K562 (cell line): Measurements from ENCODE around the gene CEP120. TPM values are rescaled to one million over a fixed set of nuclear protein-coding genes. Genes with fewer than 3 reads are reported as not detected.

Experiments used
- ATAC-seq: fragments of 200-7000 bp; cut with Tn5 transposase; 3 replicates; pipeline ENCODE4 v1.9.1; 2020; ENCODE audit warnings: moderate library complexity
- BruUV-seq: library from RNA; stranded (reverse); fragments of 400-500 nt; replicated peaks from 2 replicates; lab custom pipeline; 2021; lab: Mats Ljungman, UMichigan
- CTCF ChIA-PET: fragments of 300-600 bp; formaldehyde crosslinking; extraction: SDS; loops from one replicate; lab custom pipeline; 2021; ENCODE audit warnings: low intra/inter-chr PET ratio; lab: Yijun Ruan, JAX
- POLR2A ChIA-PET: fragments of 300-600, 350-650 bp; sonication (Branson Sonifier 250); formaldehyde crosslinking; extraction: SDS; loops from one replicate; lab custom pipeline; 2021; ENCODE audit warnings: antibody characterized with exemption, inconsistent platforms; lab: Yijun Ruan, JAX
- DNase-seq, 4 experiments: peaks; one replicate each; pipeline versions ENCODE4 v3.0.0 to v3.0.0-alpha.2; 2011 to 2018; ENCODE audit warnings: low spot score in 3 of 4, mixed read lengths in 3 of 4; ENCODE audit errors: extremely low read depth in 1 of 4
- FAIRE-seq: peaks from 2 replicates; lab custom pipeline; 2011; peaks lifted over from hg19 to GRCh38; lab: Jason Lieb, UNC
- H2AFZ ChIP-seq: 2 replicates; pipeline ENCODE4 v1.6.0; 2011; ENCODE audit warnings: low read depth, low read length, control low read depth, inconsistent platforms
- H3K27ac ChIP-seq: fragments of 200-600 bp; 3 replicates; pipeline ENCODE4 v1.8.0; 2011; ENCODE audit warnings: low read depth, mild to moderate bottlenecking, control low read depth, inconsistent platforms, low read length, moderate library complexity, mixed read lengths; ENCODE audit errors: extremely low read depth
- H3K27me3 ChIP-seq, 2 experiments: fragments of 300-600 bp in 1 of 2; 2 replicates in 1 of 2; 3 replicates in 1 of 2; pipeline versions ENCODE4 v1.6.0 to v1.8.0; 2011; ENCODE audit warnings: inconsistent platforms in 2 of 2, low read length in 2 of 2, mild to moderate bottlenecking in 1 of 2, mixed read lengths in 1 of 2, moderate library complexity in 1 of 2; ENCODE audit not compliant: control insufficient read depth in 2 of 2, insufficient read depth in 2 of 2
- H3K36me3 ChIP-seq: fragments of 300-600 bp; 3 replicates; pipeline ENCODE4 v1.8.0; 2011; ENCODE audit warnings: mild to moderate bottlenecking, low read length, inconsistent platforms; ENCODE audit not compliant: control insufficient read depth, insufficient read depth
- H3K4me1 ChIP-seq, 2 experiments: fragments of 200-600 bp in 1 of 2; replicated peaks in 1 of 2; 2 replicates in 1 of 2; 3 replicates in 1 of 2; pipeline versions ENCODE4 v1.5.1 to v1.8.0; 2011; ENCODE audit warnings: inconsistent platforms in 2 of 2, low read length in 2 of 2, mild to moderate bottlenecking in 1 of 2, mixed read lengths in 1 of 2, moderate library complexity in 1 of 2; ENCODE audit not compliant: control insufficient read depth in 2 of 2, insufficient read depth in 2 of 2
- H3K4me2 ChIP-seq: 2 replicates; pipeline ENCODE4 v1.6.1; 2011; ENCODE audit warnings: low read length, control low read depth, inconsistent platforms, mixed read lengths; ENCODE audit not compliant: insufficient read depth
- H3K4me3 ChIP-seq: fragments of 200-600 bp; sonication (generic), shearing (Covaris generic); 2 replicates; pipeline ENCODE4 v1.5.1; 2016; ENCODE audit warnings: control low read depth, inconsistent platforms
- H3K79me2 ChIP-seq: fragments of 200-600 bp; 3 replicates; pipeline ENCODE4 v1.8.0; 2011; ENCODE audit warnings: low read length, inconsistent platforms; ENCODE audit not compliant: control insufficient read depth, insufficient read depth
- H3K9ac ChIP-seq, 2 experiments: 2 replicates each; pipeline versions ENCODE4 v1.6.0 to v1.6.1; 2011; ENCODE audit warnings: low read depth in 2 of 2, low read length in 2 of 2, control low read depth in 1 of 2, inconsistent platforms in 1 of 2, mild to moderate bottlenecking in 1 of 2, mixed read lengths in 1 of 2; ENCODE audit not compliant: insufficient read depth in 1 of 2
- H3K9me1 ChIP-seq: one replicate; pipeline ENCODE4 v1.6.0; 2011; ENCODE audit warnings: inconsistent platforms, mild to moderate bottlenecking, low read length, moderate library complexity; ENCODE audit not compliant: control insufficient read depth, insufficient read depth
- H3K9me3 ChIP-seq: replicated peaks from 2 replicates; pipeline ENCODE4 v1.5.1; 2011; ENCODE audit warnings: low read depth, low read length, inconsistent platforms; ENCODE audit not compliant: control insufficient read depth, insufficient read depth
- H4K20me1 ChIP-seq: replicated peaks from 2 replicates; pipeline ENCODE4 v1.6.1; 2011; ENCODE audit warnings: low read length, inconsistent platforms, mixed read lengths; ENCODE audit not compliant: control insufficient read depth, insufficient read depth
- ESRRB ChIP-seq: fragments of 250-450 bp; sonication (Bioruptor Pico); IDR thresholded peaks from 2 replicates; pipeline ENCODE4 v1.5.0; 2020; ENCODE audit warnings: mild to moderate bottlenecking, moderate library complexity, borderline replicate concordance
- EWSR1 ChIP-seq: fragments of 450-650 bp; IDR thresholded peaks from 2 replicates; pipeline ENCODE4 v1.6.1; 2018; ENCODE audit warnings: borderline replicate concordance, mild to moderate bottlenecking, low read depth, moderate library complexity; ENCODE audit not compliant: partially characterized antibody
- EZH2 ChIP-seq: IDR thresholded peaks from 2 replicates; pipeline ENCODE4 v1.6.1; 2012; ENCODE audit warnings: low read depth, mild to moderate bottlenecking, inconsistent platforms, low read length, borderline replicate concordance
- JUNB ChIP-seq: fragments of 450-650 bp; formaldehyde crosslinking; conservative IDR thresholded peaks from 2 replicates; pipeline ENCODE4 v1.4.0; 2020; ENCODE audit warnings: mild to moderate bottlenecking
- KAT8 ChIP-seq: fragments of 450-650 bp; IDR thresholded peaks from 2 replicates; pipeline ENCODE4 v1.6.1; 2016; ENCODE audit warnings: low read depth, mild to moderate bottlenecking
- LEF1 ChIP-seq: fragments of 450-650 bp; IDR thresholded peaks from 2 replicates; pipeline ENCODE4 v1.6.1; 2016; ENCODE audit warnings: mild to moderate bottlenecking
- MECOM ChIP-seq: fragments of 250-450 bp; sonication (Bioruptor Pico); IDR thresholded peaks from 2 replicates; pipeline ENCODE4 v1.8.0; 2022; ENCODE audit warnings: inconsistent platforms
- MYBL2 ChIP-seq, 2 experiments: fragments of 450-650 bp in 1 of 2; sonication (generic) in 1 of 2; formaldehyde crosslinking in 1 of 2; IDR thresholded peaks; 2 replicates each; pipeline versions ENCODE4 v1.6.1 to v1.8.1; 2017 to 2022; ENCODE audit warnings: borderline replicate concordance in 1 of 2, inconsistent platforms in 1 of 2, low read depth in 1 of 2, mild to moderate bottlenecking in 1 of 2, missing genetic modification reagents in 1 of 2, moderate library complexity in 1 of 2
- ZNF384 ChIP-seq: IDR thresholded peaks from 2 replicates; pipeline ENCODE4 v1.6.1; 2012; ENCODE audit warnings: low read depth, low read length, improper control_type of control experiment
- WGBS: fragments of 100-300 bp; shearing (Covaris generic); methylation state at CpG from one replicate; pipeline ENCODE4 v1.1.6; 2016; ENCODE audit warnings: low coverage, mixed read lengths; ENCODE audit not compliant: insufficient coverage; ENCODE audit errors: missing lambda C conversion rate; 5-methylcytosine and 5-hydroxymethylcytosine counted together
- in situ Hi-C: fragments of 300-500 bp; cut with MboI; formaldehyde crosslinking; loops from 4 replicates; pipeline ENCODE4 v1.15.0; 2018; ENCODE audit warnings: inconsistent platforms, mixed read lengths
- intact Hi-C: fragments of 100-400 bp; cut with micrococcal nuclease; formaldehyde crosslinking; loops from 2 replicates; pipeline ENCODE4 v1.14.2; 2022
- polyA plus RNA-seq, 8 experiments: library from polyadenylated mRNA; depleted of rRNA in 4 of 8; stranded (reverse) in 5 of 8; unstranded in 3 of 8; fragments of >200 nt; fragmentation: Nextera tagmentation in 2 of 8; fragmentation: Illumina TruSeq in 1 of 8; extraction: Ambion mirVana in 2 of 8; extraction: Trizol in 1 of 8; gene quantifications; 2 replicates each; pipeline versions ENCODE4 v1.2.1 to v1.2.3, GENCODE V29; 2011 to 2014; ENCODE audit warnings: inconsistent platforms in 1 of 8, missing spikeins in 1 of 8
- total RNA-seq, 7 experiments: library from RNA; depleted of rRNA in 6 of 7; stranded (reverse); fragments of >200 nt in 6 of 7; fragmentation: Illumina TruSeq in 2 of 7; extraction: Trizol in 2 of 7; gene quantifications; 2 replicates each; pipeline versions ENCODE4 v1.2.1 to v1.2.3, GENCODE V29; 2011 to 2021; ENCODE audit warnings: low replicate concordance in 1 of 7
- TF ChIP-seq, protein P1 (sequence below): fragments of 450-650 bp; IDR thresholded peaks from 2 replicates; pipeline ENCODE4 v1.6.1; 2017; ENCODE audit warnings: antibody characterized with exemption, mild to moderate bottlenecking
- TF ChIP-seq, protein P2 (sequence below): fragments of 450-650 bp; IDR thresholded peaks from 2 replicates; pipeline ENCODE4 v1.6.1; 2016; ENCODE audit warnings: mild to moderate bottlenecking
- TF ChIP-seq, protein P3 (sequence below): fragments of 450-650 bp; IDR thresholded peaks from 2 replicates; pipeline ENCODE4 v1.6.1; 2018; ENCODE audit warnings: mild to moderate bottlenecking, low read depth; ENCODE audit not compliant: partially characterized antibody

CEP120 gene
- total and polyA plus RNA-seq, 9 of the 15 experiments (the other 6 are each of a cell fraction or from before 2014, with no cell fraction given), result 3.3 to 24.9 (median 14.4) TPM

DNA sequence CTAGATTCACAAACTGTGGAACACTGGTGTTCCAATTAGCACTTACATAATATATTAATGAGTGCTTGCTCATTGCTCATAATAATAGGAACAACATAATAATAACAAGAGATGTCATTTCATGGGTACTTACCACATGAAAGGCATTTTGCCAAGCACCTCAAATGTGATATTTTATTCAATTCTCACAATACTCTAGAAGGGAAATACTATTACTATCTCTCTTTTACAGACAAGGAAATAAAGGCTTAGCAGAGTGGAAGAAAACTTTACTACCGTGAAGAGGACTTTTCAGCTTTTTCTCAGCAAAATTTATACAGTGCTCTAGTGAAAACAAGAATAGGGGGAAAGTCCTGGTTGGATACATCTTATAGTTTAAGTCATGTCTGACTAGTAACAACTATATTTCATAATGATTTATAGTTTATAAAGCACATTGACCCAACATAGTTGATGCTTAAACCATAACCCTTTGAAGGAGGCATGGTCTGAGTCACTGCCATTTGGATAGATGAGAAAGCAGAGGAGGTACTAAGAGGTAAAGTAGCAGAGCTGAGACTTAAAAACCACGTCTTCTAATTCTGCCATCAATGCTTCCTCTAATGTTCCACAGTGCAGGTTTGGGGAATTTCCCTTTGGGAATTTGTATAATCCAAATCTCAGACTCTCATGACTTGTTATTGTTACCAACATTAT is 124.7 kb downstream of the CEP120 start:
- FAIRE-seq (no peak), DNase-seq (no peak), ATAC-seq (no peak)
- in situ Hi-C loops, result no loop called here
- Histone ChIP-seq H3K9ac (no peak overlapping the region), H3K4me2 (no peak overlapping the region), H3K9me3 (no peaks in the 10 kb centered on the region), H3K27ac (no peak overlapping the region), H3K27me3 (peaks cover 3% of the 10 kb centered on the region in 2 experiments; a peak in 1 of 5 replicates), H2AFZ (no peak overlapping the region), H3K9me1 (no peaks in the 10 kb centered on the region), H4K20me1 (no peaks in the 10 kb centered on the region), H3K4me1 (no peaks in the 10 kb centered on the region), H3K36me3 (no peaks in the 10 kb centered on the region), H3K79me2 (no peaks in the 10 kb centered on the region), H3K4me3 (no peak overlapping the region)
- intact Hi-C loops, result no loop called here
- no TSS peak for BruUV-seq
- ChIA-PET CTCF (no interaction called here), POLR2A (no interaction called here)
- WGBS, result 5% methylated on average over 2 of the region's 2 CpGs
- TF ChIP-seq ZNF384 (no peak), ESRRB (CRISPR knock-in tag) (no peak), LEF1 (no peak), MECOM (no peak), JUNB (no peak), EWSR1 (no peak), MYBL2 (IDR thresholded peaks at IDR 0.05; ENCODE audit: low read depth) (no peak), MYBL2 (CRISPR knock-in tag; IDR thresholded peaks at IDR 0.05; ENCODE audit: borderline replicate concordance) (no peak), KAT8 (no peak), EZH2 (no peak)
- TF ChIP-seq, protein P1, sequence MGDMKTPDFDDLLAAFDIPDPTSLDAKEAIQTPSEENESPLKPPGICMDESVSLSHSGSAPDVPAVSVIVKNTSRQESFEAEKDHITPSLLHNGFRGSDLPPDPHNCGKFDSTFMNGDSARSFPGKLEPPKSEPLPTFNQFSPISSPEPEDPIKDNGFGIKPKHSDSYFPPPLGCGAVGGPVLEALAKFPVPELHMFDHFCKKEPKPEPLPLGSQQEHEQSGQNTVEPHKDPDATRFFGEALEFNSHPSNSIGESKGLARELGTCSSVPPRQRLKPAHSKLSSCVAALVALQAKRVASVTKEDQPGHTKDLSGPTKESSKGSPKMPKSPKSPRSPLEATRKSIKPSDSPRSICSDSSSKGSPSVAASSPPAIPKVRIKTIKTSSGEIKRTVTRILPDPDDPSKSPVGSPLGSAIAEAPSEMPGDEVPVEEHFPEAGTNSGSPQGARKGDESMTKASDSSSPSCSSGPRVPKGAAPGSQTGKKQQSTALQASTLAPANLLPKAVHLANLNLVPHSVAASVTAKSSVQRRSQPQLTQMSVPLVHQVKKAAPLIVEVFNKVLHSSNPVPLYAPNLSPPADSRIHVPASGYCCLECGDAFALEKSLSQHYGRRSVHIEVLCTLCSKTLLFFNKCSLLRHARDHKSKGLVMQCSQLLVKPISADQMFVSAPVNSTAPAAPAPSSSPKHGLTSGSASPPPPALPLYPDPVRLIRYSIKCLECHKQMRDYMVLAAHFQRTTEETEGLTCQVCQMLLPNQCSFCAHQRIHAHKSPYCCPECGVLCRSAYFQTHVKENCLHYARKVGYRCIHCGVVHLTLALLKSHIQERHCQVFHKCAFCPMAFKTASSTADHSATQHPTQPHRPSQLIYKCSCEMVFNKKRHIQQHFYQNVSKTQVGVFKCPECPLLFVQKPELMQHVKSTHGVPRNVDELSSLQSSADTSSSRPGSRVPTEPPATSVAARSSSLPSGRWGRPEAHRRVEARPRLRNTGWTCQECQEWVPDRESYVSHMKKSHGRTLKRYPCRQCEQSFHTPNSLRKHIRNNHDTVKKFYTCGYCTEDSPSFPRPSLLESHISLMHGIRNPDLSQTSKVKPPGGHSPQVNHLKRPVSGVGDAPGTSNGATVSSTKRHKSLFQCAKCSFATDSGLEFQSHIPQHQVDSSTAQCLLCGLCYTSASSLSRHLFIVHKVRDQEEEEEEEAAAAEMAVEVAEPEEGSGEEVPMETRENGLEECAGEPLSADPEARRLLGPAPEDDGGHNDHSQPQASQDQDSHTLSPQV, result no peak
- TF ChIP-seq, protein P2, sequence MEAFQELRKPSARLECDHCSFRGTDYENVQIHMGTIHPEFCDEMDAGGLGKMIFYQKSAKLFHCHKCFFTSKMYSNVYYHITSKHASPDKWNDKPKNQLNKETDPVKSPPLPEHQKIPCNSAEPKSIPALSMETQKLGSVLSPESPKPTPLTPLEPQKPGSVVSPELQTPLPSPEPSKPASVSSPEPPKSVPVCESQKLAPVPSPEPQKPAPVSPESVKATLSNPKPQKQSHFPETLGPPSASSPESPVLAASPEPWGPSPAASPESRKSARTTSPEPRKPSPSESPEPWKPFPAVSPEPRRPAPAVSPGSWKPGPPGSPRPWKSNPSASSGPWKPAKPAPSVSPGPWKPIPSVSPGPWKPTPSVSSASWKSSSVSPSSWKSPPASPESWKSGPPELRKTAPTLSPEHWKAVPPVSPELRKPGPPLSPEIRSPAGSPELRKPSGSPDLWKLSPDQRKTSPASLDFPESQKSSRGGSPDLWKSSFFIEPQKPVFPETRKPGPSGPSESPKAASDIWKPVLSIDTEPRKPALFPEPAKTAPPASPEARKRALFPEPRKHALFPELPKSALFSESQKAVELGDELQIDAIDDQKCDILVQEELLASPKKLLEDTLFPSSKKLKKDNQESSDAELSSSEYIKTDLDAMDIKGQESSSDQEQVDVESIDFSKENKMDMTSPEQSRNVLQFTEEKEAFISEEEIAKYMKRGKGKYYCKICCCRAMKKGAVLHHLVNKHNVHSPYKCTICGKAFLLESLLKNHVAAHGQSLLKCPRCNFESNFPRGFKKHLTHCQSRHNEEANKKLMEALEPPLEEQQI, result no peak
- TF ChIP-seq, protein P3, sequence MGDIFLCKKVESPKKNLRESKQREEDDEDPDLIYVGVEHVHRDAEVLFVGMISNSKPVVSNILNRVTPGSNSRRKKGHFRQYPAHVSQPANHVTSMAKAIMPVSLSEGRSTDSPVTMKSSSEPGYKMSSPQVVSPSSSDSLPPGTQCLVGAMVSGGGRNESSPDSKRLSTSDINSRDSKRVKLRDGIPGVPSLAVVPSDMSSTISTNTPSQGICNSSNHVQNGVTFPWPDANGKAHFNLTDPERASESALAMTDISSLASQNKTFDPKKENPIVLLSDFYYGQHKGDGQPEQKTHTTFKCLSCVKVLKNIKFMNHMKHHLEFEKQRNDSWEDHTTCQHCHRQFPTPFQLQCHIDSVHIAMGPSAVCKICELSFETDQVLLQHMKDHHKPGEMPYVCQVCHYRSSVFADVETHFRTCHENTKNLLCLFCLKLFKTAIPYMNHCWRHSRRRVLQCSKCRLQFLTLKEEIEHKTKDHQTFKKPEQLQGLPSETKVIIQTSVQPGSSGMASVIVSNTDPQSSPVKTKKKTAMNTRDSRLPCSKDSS, result no peak
